HG02759 (cell line): ENCODE measurements around the gene USP10.

ENCODE experiments used
- ATAC-seq: cut with Tn5 transposase; IDR thresholded peaks from one replicate; pipeline ENCODE4 v1.9.1; 2021; ENCODE audit warnings: mild to moderate bottlenecking, moderate library complexity; ENCODE audit not compliant: unreplicated experiment

The USP10 gene

DNA sequence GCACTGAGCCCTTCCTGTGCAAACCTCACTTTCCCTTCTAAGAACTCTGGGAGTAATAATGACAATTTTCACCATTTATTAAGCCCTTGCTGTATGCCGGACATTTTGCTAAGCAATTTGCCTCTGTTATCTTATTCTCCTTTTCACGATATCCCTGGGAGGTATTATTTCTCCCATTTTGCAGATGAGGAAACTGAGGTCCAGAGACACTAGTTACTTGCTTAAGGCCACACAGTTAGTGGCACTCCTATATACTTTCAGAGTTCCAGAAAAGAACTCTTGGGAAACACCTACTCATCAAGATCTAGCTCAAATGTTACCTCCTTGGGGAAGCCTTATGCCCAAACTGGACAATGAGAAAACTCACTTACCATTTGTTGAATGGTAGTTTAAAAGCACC, 4.8 kb upstream of the USP10 start:
- ATAC-seq = no peak

DNA sequence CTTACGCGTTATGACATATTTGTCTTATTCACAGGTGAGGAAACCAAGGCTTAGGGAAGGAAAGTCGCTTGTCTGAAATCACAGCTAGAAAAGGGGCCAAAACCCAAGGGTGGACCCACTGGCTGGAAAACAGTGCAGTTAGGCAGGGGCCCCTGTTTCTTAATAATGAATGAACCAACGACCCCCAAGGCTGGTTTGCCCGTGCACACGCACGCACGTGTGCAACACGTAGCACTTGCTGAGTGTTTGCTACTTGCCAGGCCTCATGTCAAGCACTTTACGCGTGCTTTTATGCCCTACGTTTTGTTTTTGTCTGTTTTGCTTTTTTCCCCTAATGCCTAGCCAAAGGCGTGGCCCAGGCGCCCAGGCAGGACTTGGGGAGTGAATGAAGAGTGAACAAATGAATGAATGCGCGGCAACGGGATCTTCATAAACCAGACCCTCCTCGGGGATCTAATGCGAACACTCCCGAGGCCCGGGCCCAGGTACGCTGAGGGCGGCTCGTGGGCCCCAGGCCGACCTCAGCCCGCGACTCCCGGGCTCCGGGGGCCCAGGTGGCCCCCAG, 571 bp upstream of the USP10 start:
- no peak for ATAC-seq

DNA sequence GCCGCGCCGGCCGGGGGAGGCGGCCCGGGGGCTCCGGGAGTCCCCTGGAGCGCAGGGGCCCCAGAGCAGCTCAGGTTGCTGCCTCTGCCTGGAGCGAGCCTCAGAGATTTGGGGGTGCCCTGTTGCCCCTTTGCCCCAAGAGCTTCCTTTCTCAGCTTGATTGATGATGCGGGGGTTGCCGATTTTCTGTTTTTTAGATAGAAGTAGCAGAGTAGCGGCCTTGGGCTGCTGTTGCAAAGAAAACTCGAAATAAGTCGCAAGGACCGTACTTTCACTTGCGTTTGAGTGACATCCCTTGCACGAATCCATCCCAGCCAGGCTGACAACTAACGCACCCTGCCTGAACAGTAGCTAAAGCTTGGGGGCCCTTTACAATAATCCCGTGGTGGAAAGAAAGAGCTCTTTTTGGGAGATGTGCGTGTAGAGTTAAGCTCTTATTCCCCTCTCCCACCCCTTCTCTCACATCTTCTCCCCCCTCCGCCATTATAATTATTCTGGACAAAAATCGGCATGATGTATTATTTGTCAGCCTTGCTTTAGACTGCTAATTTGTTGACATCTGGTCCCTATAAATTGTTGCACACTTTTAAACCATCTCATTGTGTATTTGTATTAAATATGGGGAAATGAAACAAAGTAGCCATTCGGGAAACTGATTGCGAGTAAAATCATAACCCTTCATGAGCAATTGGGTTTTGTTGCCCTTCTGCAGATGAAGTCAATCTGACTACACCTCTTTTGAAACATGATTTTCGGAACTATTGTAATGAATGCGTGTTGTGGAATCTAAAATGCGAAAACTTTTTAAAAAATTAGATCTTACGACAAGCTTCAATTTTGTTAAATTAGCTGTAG, 873 bp downstream of the USP10 start:
- peak; percentile 24 for ATAC-seq

DNA sequence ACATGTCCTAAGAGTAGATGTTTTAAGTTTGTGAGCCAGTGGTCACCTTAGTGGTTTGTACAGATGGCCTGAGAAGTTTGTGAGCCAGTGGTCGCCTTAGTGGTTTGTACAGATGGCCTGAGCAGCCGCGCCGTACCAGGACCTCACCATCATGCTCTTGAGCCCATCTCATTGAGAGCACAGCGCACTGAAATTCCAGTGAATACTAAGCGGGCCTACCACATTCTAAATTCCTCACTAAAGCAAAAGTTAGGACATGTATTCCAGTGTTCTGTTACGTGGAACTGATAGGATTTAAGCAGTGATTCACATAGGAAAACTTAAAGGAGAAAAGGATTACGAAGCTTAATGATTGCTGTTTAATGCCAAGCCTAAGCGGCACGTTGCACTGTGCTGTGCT, 3.9 kb downstream of the USP10 start:
- ATAC-seq = no peak

DNA sequence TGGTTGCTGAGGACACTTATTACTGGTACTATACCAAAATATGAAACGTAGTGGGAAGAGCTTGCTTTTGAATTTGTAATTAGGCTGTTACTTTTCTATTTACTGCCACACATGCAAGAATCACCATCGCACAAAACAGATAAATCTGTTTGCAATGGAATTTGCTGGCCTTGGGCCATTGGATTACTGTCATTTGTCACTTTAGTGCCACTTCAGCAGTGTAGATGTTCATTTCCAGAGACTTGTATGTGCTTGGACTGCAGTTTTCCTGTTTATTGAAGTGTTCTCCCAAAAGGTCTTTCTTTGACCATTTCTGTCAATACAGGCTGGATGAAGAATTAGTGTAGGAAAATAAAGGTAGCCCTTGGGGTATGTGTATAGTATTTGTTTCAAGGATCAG, 4.5 kb downstream of the USP10 start:
- ATAC-seq = no peak

DNA sequence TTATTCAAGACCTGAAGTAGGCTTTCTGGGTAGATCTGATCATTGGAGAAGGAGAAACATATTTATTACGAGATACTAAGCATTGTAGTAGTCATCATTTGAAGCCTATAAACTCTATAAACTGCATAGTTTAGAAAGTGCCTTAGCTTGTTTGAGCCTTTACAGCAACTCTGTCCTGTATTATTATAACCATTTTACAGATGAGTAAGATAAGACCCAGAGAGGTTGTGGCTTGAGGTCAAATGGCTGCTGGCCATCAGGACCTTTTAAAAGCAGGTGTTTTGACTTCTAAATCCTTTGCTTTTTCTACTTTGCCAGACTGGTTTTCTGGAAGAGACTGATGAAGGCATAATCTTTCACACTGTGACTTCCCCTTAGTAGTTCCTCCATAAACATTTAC, 7.1 kb downstream of the USP10 start:
- ATAC-seq = no peak

DNA sequence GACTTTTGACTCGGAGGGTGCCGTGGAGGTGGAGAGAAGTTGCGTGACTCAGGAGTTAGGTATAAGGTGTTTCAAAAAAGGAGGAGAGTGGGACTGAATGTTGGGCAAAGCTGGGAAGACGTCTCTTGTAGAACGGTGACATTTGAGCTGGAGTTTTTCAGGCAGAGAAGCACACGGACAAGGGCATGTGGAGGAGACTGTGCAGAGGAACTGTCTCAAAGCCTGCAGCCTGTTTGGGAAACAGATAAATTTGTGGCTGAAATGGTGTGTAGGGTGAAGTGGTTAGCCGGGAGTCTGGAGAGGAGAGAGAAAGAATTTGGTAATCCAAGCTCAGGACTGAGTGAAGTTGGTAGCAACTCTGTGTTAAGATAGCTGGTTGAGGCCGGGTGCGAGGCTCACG, 9.8 kb downstream of the USP10 start:
- ATAC-seq = no peak

DNA sequence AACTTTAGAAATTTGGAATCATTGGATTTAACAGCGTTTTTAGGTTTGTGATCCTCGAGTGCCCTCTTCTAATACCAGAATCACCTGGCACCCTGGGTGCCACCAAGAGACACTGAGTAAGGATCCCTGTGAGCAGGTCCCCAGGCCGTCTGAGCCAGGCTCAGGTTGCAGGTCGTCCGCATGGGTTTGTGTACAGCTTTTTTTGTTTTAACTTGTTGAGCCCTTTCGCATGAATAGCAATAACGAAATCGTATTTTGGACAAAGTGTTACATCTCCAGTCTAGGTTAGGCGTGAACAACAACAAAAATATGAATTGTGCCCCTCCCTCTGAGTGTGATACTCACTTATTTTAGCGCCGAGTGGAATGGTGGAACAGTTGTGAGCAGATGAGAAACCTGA, 10.9 kb downstream of the USP10 start:
- ATAC-seq = no peak

DNA sequence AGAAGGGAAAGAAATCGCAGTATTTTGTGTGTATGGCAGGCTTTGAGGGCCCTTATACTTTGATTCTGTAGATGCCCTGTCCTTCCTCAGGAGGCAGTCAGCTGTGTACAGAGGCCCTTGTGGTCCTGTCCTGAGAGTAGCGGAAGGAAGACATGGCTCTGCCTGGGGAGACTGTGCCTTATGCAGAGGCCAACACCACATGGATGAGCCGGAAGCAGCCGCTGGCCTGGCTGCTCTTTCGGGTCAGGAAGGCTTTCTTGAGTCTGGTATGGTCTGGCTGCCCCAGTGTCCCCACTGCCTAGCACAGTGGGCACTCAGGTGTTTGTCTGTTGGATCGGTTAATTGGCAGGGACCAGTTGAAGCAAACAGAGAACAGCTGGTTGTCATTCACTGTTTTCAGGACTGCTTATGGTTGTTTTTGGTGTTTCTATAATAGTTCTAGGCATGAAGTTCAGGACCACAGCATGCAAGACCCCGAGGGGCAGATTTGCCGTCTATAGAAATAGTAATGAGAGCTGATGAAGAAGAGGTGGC, 12.4 kb downstream of the USP10 start:
- no peak for ATAC-seq

DNA sequence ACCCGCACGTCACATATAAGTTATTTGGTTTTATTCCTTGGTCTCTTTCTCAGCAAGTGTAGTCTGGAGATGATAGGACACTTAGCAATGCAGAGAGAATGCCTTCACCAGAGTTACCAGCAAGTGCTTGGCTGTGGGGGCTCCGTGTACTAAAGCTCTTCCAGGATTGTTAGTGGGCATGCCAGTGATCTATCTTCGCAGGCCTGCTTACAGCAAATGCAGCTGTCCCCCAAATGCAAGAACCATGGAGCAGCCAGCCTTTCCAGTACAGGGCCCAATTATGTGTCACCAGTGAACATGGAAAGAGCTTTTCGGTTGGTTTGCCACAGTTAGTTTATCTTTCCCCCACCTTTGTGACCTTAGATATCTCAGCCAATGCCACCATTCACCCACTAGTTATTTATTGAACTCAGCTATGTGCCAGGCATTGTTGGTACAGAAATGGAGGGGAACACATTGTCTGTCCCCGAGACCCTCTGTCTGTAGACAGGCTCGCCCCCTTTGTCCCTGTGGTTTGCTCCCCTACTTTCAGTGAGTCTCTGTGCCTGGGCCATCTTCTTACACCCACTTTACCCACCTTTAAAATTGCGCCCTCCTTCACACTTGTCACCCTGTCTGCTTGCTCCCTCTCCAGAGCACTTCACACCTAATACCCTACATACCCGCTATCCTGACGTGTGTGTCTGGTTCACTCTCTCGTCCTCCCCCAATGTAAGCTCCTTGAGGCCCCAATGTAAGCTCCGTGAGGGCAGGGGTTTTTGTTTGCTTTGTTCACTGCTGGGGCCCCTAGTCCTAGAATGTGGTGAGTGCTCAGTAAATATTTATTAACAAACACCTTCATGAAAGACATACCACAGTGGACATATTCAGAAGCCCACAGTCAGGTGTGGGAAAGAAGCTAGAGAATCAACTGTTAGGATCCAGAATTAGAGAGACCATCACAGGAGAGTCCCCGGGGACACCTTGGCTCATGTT, 13.3 kb downstream of the USP10 start:
- ATAC-seq = no peak

DNA sequence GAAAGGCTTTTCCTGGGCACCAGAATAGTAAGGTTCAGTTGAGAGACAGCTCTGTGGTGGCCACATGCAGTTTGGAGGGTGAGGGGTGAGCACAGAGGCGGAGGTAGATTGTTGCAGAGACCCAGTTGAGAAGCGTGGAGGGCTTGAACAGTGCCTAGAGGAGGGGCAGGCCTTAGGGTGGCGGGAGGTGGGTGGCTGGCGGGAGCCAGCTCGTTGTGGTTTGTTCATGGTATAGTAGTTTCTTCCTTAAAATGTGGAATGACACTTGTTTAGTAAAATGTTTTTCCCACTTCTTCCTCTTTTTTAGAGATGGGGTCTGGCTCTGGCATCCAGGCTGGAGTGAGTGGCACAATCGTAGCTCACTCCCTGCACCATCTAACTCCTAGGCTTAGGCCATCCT, 14.2 kb downstream of the USP10 start:
- no peak for ATAC-seq

DNA sequence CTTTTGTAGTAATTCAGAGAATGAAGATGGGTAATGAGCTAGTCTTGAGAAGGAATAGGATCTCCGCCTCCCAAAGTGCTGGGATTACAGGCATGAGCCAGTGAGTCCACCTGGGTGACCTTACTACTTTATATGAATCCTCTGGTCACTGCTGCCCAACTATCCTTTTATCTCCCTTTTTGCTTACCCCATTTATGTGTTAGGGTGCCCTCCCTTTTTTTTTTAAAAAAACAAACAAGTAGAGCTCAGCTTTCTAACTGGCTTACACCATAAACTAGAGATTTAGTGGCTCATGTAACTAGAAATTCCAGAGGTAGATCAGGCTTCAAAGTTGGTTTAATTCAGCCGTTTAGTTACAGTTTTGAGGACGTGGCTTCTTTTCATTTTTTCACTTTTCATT, 15.6 kb downstream of the USP10 start:
- no peak for ATAC-seq

DNA sequence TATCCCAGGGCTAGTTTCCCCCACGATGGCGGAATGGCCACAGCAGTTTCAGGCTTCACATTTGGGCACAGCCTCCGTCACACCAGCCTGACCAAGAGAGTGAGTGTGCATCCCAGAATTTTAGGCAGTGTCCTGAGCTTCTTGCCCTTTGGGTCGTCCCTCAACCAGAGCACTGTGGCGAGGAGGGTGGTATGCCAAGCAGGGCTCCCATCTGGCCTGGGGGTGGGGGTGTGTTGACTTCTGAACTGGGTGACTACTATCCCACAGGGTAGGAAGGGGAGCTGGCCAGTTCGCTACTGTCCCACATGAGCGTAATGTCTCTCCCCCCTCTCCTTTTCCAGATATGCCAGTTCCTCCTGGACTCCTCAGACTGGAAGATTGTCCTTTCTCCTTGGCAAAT, 16.1 kb downstream of the USP10 start:
- ATAC-seq = no peak

DNA sequence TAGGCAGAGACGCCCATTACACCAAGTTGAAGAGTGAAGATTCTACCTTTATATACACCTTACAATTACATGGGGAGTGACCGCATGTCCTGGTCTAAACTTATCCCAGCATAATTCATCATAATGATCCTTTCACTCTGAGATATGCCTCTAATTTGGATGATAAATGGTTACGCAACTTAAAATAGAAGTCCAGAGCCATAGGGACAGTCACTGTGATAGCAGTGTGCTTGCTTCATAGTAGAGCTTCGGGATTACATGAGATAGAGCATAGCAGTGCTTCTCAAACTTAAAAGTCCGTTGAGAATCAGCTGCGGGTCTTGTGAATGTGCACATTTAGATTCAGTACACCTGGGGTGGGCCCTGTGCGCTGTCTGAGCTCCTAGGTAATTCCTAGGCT, 16.9 kb downstream of the USP10 start:
- no peak for ATAC-seq

DNA sequence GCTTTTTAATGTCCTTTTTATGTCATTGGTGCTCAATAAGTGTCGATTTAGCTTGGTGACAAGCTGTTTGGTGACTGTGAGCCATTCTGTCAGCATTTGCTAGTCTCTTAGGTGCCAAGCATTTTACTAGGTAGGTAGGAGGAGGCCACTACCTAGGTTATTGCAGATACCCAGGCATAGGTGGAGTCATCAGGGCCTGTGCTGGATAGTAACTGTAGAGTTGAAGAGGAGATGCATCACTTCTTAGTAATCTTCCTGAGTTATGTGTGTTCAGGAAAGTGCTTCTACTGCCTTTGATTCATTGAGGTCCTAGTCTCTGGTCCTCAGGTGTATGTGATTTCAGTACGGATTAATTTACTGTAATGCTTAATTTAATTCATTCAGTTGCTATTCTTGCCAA, 17.7 kb downstream of the USP10 start:
- no peak for ATAC-seq

DNA sequence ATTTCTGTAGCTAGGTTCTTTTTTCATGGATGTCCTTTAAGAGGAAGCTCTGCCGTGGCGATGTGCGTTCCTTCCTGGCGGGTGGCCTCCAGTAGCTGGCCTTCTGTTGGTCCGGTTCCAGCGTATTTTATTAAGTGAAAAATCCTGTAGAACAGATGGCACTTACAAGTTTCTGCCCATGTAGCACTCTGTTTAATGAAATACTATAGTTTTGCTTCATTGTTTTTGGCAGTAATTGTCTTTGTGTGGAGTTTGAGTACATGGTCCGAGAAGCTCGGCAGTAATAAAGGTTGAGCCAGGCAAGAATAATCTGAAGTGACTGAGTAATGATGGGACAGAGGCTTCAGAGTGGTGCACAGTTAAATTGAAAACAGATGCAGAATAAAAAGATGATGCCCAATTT, 20.4 kb downstream of the USP10 start:
- ATAC-seq = no peak

DNA sequence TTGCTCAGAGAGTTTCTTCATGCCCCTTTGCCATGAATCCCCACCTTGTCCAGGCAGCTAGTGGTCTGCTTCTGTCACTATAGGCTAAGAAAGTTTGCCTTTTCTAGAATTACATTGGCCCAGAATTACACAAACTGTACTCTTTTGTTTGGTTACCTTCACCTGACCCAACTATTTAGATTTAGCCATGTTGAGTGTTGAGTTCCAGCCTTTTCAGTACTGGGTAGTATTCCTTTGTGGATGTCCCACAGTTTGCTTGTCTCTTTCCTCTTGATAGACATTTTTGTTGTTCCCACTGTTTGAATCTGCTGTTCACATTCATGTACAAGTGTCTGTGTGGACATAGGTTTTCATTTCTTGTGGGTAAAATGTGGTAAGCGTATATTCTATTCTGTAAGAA, 22.3 kb downstream of the USP10 start:
- ATAC-seq = no peak

DNA sequence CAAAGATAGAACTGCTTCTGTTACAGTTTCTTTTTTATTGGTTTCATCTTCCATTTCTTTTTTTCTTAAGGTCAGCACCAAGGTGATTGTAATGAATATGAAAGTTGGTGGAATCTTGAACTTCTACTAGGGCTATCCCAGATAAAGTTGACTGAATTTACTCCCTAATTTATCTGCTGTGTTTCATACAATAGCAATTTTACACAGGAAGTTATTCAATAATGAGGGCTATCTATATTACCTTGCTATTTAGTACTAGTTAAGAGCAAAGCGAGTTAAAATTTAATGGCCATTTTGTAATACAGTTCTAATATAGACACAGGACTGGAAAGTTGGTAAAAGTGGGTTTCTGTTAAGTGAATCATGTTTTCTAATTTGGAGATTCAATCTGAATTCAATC, 24.1 kb downstream of the USP10 start:
- ATAC-seq = no peak

DNA sequence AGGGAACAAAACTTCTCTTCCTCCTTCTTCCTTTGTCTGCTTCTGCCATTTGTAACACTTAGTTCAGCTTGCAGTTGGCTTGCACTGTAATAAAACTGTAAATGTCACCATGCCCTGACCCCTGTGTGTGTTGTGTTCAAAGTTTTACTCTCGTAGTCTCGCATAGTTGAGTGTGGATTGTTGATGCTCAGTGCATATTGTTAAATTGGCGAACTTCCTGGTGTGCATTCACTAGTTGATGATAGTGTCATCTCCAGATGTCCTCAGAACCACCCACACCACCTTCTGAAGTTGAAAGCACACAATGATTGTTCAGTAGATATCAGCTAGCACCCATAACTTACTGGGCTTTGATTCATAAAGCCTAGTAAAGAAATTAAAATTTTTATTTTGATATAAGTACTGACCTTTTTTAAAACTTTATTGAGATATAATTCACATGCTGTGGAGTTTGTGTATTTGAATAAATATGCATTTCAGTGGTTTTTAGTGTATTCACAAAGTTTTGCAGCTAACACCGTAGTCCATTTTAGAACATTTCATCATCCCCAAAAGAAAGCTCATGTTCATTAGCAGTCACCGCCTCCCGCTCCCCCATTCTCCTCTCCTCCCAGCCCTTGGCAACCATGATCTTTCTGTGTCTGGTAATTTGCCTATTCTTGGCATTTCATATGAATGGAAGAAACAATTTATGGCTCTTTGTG, 25.0 kb downstream of the USP10 start:
- ATAC-seq = no peak

DNA sequence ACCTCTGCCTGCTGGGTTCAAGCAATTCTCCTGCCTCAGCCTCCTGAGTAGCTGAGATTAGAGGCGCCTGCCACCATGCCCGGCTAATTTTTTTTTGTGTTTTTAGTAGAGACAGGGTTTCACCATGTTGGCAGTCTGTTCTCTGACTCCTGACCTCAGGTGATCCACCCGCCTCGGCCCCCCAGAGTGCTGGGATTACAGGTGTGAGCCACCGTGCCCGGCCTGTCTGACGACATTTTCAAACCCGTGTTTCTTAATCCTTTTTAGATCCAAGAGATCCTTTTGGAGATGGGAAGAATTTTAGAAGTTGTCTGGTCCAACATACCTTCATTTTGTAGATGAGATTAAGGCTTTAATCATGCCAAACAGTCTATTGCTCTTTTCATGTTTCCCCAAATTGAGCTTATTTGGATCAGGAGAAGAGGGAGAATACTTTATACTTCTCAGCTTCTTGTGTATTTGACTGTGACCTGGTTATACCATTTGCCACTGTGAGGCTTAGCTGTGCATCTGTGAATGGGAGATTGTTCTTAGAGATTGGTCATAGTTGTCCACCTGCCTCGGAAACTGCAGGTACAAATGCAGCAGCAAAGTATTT, 25.8 kb downstream of the USP10 start:
- ATAC-seq = no peak
